AG09319 (cell line): Measurements from ENCODE around the gene BCAS3.
"Not testable (repeated sequence)": the region's sequence is repeated elsewhere in the genome, so short reads cannot be mapped to it uniquely, and the experiment has no call there.

Experiments
- DNase-seq: peaks from one replicate; pipeline ENCODE4 v3.0.0-alpha.2; 2010; ENCODE audit warnings: low read depth; ENCODE audit errors: extremely low read depth
- CTCF ChIP-seq: IDR thresholded peaks from 2 replicates; pipeline ENCODE4 v1.5.1; 2011; ENCODE audit warnings: low read depth, mild to moderate bottlenecking, inconsistent platforms, low read length, moderate library complexity

Gene BCAS3

GRCh38 chr17:60874772-60875171 lies 197.1 kb downstream of the BCAS3 start:
- DNase-seq = no peak
- TF ChIP-seq CTCF = no peak

DNA sequence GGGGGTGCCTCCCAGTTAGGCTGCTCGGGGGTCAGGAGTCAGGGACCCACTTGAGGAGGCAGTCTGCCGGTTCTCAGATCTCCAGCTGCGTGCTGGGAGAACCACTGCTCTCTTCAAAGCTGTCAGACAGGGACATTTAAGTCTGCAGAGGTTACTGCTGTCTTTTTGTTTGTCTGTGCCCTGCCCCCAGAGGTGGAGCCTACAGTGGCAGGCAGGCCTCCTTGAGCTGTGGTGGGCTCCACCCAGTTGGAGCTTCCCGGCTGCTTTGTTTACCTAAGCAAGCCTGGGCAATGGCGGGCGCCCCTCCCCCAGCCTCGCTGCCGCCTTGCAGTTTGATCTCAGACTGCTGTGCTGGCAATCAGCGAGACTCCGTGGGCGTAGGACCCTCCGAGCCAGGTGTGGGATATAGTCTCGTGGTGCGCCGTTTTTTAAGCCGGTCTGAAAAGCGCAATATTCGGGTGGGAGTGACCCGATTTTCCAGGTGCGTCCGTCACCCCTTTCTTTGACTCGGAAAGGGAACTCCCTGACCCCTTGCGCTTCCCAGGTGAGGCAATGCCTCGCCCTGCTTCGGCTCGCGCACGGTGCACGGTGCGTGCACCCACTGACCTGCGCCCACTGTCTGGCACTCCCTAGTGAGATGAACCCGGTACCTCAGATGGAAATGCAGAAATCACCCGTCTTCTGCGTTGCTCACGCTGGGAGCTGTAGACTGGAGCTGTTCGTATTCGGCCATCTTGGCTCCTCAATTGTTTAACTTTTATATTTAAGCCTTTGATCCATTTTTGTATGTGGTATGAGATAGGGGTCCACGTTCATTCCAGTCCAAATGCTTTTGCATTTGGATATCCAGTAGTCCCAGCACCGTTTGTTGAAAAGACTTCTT lies 209.3 kb downstream of the BCAS3 start:
- DNase-seq = not testable (repeated sequence)

DNA sequence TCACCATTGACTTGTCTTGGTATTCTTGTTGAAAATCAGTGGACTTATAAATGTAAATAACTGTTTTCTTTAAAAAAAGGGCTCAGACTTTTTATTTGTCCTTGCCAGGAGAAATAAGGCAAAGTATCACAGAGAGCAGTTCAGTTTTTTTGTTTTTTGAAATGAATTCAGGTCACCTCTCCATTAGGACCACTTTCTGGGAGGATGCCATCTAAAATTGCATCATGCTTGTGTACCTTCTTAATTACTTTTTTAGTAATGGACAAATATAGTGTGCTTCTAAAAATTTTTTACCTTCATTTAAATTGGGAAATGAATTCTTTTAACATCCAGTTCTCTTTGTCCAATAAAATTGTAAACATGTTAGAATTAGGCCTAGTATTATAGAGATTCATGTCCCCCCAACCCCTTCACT lies 210.0 kb downstream of the BCAS3 start:
- TF ChIP-seq CTCF = no peak
- no peak for DNase-seq

DNA sequence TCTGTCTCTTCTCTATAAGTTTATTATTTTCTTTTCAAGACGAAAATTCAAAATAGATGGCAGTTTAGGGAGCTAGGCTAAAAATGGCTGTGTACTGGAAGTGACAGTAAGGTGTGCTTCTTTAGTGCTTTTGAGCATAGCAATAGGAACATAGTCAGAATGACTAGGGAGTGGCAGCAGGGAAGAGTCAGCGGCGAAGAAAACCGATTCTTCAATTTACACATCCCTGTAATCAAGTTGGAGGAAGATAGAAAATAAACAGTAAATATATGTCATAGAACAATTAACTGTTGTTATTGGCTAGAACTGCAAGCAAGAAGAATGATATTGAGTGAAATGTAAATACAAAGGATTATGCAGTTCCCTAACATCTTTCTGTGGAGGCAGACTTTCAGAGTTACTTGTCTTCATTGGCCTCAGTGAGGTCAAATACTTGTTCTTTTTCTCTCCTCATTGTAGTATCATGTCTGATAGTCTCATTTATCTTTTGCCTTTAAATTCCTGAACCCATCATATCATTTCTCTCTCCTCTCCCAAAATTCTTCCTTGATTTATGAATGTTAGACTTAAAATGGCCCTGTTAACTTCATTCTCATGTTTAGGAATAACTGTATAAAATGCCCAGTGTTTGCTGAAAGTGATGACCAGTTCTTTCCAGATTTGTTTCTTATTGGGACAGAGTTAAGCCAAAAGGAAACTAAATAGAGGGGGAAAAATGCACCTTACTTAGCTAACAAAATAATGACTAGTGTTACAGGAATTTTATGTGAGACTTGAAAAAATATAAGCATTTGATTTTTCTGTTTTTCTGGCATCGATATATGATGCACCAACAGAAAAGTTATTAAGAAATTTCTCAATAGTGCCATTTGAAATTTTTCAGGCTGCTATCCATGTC lies 211.4 kb downstream of the BCAS3 start:
- no peak for TF ChIP-seq CTCF
- DNase-seq = no peak

- DNase-seq = no peak
- no peak for TF ChIP-seq CTCF
Measured at GRCh38 chr17:60891149-60891548, 213.5 kb downstream of the BCAS3 start.

GRCh38 chr17:60893475-60893874 lies 215.8 kb downstream of the BCAS3 start:
- DNase-seq = no peak
- no peak for TF ChIP-seq CTCF

DNA sequence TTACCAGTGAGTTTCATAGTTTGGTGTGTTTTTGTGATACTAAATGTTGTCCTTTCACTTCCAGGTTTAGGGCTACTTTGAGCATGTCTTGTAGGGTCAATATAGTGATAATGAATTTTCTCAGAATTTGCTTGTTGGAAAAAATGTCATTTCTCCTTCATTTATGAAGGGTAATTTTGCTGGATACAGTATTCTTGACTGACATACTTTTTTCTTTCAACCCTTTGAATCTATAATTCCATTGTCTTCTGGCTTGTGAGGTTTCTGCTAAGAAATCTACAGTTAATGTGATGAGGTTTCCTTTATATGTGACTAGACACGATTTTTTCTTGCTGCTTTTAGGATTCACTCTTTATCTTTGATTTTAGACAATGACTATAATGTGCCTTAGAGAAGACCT lies 219.3 kb downstream of the BCAS3 start:
- TF ChIP-seq CTCF = no peak
- DNase-seq = no peak
